Jurkat, Clone E6-1 (cell line): ENCODE measurements around the gene PDIA5. TPM values are rescaled to one million over a fixed set of nuclear protein-coding genes. Genes with fewer than 3 reads are reported as not detected.

ENCODE experiments used
- DNase-seq: peaks from one replicate; pipeline ENCODE4 v3.0.0-alpha.2; 2011; ENCODE audit warnings: low read depth, low spot score
- H3K4me3 ChIP-seq: 2 replicates; pipeline ENCODE4 v1.5.1; 2011; ENCODE audit warnings: mild to moderate bottlenecking, low read length, control low read depth, moderate library complexity
- polyA plus RNA-seq: library from polyadenylated mRNA; unstranded; fragments of >200 nt; gene quantifications from one replicate; pipeline ENCODE4 v1.2.1, GENCODE V29; 2012; ENCODE audit warnings: missing spikeins; ENCODE audit not compliant: insufficient read length, insufficient read depth

The PDIA5 gene
- polyA plus RNA-seq = 32.1 TPM

DNA sequence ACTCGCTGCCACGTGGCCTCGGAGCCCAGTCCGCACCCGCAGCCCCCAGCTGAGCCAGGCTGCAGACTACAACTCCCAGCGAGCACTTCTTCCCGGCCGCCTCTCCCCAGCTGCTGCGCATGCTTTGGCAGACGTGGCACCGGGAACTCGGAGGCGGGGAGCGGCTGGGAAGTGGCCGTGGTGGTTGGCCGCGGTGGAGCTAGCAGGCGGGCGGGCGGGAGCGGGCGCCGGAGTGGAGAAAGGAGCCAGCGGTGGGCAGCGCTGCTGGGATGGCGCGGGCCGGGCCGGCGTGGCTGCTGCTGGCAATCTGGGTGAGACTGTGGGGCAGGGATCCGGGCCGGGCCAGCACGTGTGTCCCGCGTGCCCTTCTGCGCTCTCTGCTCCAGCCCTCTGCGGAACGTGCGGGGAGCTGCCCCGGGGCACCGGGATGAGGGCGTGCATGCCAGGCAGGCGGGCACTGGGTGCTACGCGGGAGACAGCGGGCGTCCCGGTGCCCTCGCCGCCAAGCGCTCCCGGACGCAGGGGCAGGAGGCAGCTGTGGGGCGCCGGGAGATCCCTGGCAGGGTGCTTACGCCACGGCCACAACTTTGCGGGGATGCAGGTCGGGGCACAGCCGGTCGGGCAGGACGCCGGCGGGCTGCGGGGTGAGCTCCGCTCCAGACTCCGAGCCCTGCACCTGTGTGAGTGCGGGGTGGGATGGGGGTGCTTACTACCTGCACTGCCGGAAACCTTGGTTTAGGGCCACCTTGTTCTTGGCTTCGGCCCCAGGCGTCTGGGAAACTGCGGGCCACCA lies at the start of gene PDIA5:
Gene PDIA5, plus strand, starts transcription at position 130 of the 793 bp plus-strand sequence. Its CDS starts 140 bp downstream, at position 270.
- H3K4me3 ChIP-seq = peak within 1 kb of the TSS; percentile 80
- DNase-seq = peak; percentile 77

GRCh38 chr3:123018683-123019082 lies 48.1 kb upstream of the PDIA5 start:
- H3K4me3 ChIP-seq = no peak overlapping the region
- no peak for DNase-seq

DNA sequence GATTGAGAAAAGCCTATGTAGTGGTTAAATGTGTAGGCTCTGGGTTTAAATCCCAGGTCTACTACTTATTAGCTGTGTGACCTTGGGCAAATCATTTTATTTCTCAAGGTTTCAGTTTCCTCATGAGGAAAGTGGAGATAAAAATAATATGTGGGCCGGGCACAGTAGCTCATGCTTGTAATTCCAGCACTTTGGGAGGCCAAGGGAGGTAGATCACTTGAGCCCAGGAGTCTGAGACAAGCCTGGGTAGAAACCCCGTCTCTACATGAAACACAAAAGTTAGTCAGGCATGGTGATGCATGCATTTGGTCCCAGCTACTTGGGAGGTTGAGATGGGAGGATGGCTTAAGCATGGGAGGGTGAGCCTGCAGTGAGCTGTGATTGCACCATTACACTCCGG lies 47.7 kb upstream of the PDIA5 start:
- no peak for DNase-seq
- no peak overlapping the region for H3K4me3 ChIP-seq

GRCh38 chr3:123019591-123019990 lies 47.2 kb upstream of the PDIA5 start:
- no peak for DNase-seq

GRCh38 chr3:123020709-123021108 lies 46.1 kb upstream of the PDIA5 start:
- H3K4me3 ChIP-seq = no peak overlapping the region
- DNase-seq = no peak

More at GRCh38 chr3:123019591-123019990, 47.2 kb upstream of the PDIA5 start:
- H3K4me3 ChIP-seq = no peak overlapping the region

DNA sequence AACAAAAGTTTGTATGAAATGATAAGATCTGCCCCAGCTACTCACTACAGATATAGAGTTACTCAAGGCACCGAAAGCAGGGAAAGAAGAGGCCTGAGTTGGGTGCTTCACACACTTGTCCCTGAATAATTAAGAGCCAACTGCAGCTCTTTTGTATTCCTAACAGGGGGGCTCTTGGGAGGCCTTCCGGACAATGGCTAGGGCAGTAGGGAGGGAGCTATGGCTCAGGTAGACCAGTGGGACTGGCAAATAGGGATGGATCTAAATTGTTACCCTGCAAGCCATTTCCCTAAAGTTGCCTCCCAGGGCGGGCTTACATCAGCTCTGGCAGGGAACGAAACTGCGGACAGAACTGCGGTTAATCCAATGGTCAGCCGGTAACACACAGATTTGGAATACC lies 45.4 kb upstream of the PDIA5 start:
- no peak for DNase-seq
- H3K4me3 ChIP-seq = no peak overlapping the region

DNA sequence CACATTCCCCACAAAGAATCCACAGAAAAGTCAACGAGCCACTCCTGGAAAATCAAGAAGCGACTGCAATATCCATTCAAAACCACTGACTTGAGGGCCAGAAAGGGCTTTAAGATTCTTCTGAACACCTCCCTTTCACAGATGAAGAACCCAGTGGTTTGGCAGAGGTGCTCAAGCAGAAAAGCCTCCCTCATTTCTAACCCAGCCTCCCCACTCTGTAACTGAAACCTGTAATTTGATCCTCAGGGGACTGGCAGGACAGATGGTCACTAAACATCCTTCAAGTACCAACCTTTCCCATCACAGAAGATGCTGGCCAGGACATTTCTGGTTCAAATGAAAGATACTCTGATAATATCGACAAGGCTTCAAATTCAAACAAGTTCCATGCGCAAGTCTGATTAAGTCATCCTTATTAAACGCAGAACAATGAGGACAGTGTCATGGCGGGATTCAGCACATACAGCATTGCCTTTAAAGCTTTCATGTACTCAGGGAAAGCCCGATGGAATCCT lies 44.8 kb upstream of the PDIA5 start:
- H3K4me3 ChIP-seq = no peak overlapping the region
- no peak for DNase-seq

DNA sequence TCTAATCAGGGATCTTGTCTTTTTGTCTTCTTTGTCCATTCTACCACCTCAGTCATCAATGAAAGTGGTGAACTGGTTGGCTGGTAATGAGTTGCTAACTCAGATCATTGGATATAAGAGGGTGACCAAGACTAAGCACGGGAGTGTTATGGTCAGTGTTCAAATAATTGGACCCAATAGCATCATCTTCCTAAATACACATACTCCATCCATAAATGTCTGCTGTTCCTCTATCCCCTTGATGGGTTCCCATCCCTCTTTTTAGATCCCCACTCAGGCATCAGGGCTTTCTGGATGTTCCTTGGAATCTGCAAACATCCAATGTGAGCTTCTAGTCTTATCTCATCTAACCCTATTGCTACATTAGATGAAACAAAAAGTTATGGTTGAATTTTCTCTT lies 42.8 kb upstream of the PDIA5 start:
- no peak for DNase-seq
- no peak overlapping the region for H3K4me3 ChIP-seq

- H3K4me3 ChIP-seq = no peak overlapping the region
- DNase-seq = no peak
Measured at GRCh38 chr3:123025642-123026521, 40.9 kb upstream of the PDIA5 start.

- no peak overlapping the region for H3K4me3 ChIP-seq
- DNase-seq = no peak
Measured at GRCh38 chr3:123026565-123027291, 40.1 kb upstream of the PDIA5 start.

- H3K4me3 ChIP-seq = peak within 1 kb of the TSS; percentile 42
- DNase-seq = no peak
Measured at GRCh38 chr3:123027292-123028232, 39.3 kb upstream of the PDIA5 start, which contains the start of gene SEMA5B. TSS of gene SEMA5B (minus strand) at chr3:123027763. CDS start at chr3:122961263, 66,500 bp downstream.

DNA sequence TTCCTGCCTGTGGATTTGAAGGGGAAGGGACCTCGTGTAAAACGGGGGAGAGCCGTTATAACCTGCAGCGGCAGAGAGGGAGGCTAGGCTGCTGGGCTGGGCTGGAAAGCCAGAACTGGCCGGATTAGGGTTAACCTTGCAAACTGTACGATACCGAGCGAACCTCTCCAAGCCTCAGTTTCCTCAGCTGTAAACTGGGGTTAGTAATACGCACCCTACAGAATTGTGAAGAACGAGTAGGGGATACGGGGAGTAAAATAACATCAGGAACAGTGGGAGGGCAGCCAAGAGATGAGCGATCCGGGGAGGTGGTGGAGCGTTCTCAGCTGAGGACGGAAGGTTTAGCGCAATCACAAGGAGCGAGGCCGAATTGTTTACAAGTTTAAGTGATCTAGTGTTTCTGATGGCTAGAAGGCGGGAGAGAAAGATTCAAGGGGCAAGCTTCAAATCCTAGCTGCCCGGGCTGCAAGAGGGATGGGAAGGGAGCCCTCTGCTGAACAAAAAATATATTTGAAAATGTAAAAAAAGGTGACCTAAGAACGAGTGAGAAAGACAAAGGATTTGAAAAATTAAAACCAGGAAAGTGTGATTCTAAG lies 38.5 kb upstream of the PDIA5 start:
- H3K4me3 ChIP-seq = peak overlapping the region; percentile 42
- DNase-seq = peak; percentile 40

DNA sequence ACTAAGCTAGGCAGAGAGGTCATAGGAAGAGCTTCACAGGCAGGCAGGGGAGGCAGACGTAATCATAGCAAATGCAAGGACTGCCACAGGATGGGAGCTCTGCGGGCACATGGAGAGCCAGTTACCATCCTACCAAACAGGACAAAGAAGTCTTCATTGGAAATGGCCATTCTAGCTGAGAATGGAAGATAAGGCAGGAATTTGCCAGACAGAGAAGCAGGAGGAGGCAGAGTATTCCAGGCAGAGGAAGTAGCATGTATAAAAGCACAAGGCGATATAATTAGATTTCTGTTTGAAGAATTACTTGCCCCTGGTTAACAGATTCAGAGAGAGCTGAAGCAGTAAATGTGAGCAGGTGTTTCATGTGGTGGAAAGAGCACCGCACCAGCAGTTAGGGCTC lies 35.8 kb upstream of the PDIA5 start:
- no peak for DNase-seq
- no peak overlapping the region for H3K4me3 ChIP-seq

GRCh38 chr3:123032057-123032456 lies 34.8 kb upstream of the PDIA5 start:
- no peak for DNase-seq
- no peak overlapping the region for H3K4me3 ChIP-seq

GRCh38 chr3:123034120-123034519 lies 32.7 kb upstream of the PDIA5 start:
- DNase-seq = no peak
- H3K4me3 ChIP-seq = no peak overlapping the region

DNA sequence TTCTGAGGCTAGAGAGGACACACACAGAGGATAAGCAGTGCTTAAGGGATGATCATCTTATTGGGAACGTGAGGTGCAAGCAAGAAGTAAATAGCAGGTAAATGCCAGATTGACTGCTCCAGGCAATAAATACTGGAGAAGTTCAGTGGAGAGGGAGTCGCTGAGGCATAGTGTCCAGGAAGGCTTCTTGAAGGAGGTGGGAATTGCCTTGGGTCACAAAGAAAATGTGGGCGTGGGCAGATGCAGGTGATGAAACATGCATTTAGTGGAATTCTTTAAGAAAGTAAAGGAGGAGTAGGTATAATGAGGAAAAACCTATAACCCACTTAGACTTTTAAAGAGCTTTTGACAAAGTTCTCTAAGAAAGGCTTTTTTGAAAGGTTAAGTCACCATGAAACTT lies 31.8 kb upstream of the PDIA5 start:
- DNase-seq = no peak
- no peak overlapping the region for H3K4me3 ChIP-seq

- DNase-seq = no peak
- no peak overlapping the region for H3K4me3 ChIP-seq
Measured at GRCh38 chr3:123036352-123037014, 30.3 kb upstream of the PDIA5 start.
